Tibial artery (tissue), 4 donors: Measurements from ENCODE around the gene CXCL9.

Source experiments
- DNase-seq, 2 donors: peaks; one replicate each; pipeline ENCODE4 v3.0.0-alpha.2; 2019
- H3K27ac ChIP-seq, 2 donors: fragments of 200-600 bp; sonication (generic) in 1 of 2; 1 replicate in 1 of 2; 2 replicates in 1 of 2; pipeline ENCODE4 v1.5.1; 2018 to 2019; ENCODE audit warnings: mild to moderate bottlenecking in 1 of 2
- H3K27me3 ChIP-seq, 2 donors: fragments of 200-600 bp; sonication (generic) in 1 of 2; one replicate each; pipeline versions ENCODE4 v1.5.1 to v1.6.0; 2016 to 2019
- H3K36me3 ChIP-seq, 3 donors: fragments of 200-600 bp; sonication (generic) in 2 of 3; one replicate each; pipeline ENCODE4 v1.5.1; 2016 to 2019; ENCODE audit warnings: mild to moderate bottlenecking in 2 of 3
- H3K4me1 ChIP-seq, 4 donors: fragments of 200-600 bp; sonication (generic) in 2 of 4; 1 replicate in 3 of 4; 2 replicates in 1 of 4; pipeline ENCODE4 v1.5.1; 2016 to 2019
- H3K4me3 ChIP-seq, 2 donors: fragments of 200-600 bp; sonication (generic) in 1 of 2; 1 replicate in 1 of 2; 2 replicates in 1 of 2; pipeline ENCODE4 v1.5.1; 2018 to 2019; ENCODE audit warnings: mild to moderate bottlenecking in 2 of 2
- H3K9me3 ChIP-seq, 3 donors: fragments of 200-600 bp; sonication (generic) in 1 of 3; one replicate each; pipeline ENCODE4 v1.5.1; 2016 to 2019
- intact Hi-C: fragments of 100-400 bp; cut with DNase I; formaldehyde crosslinking; loops from one replicate; pipeline ENCODE4 v1.15.0; 2023; ENCODE audit warnings: low total_unique reads
- TF ChIP-seq, protein P1 (sequence below), 2 experiments: fragments of 200-600 bp in 1 of 2; fragments of 450-650 bp in 1 of 2; IDR thresholded peaks; one replicate each; pipeline ENCODE4 v1.5.1; 2017 to 2019; ENCODE audit warnings: antibody characterized with exemption in 2 of 2, mild to moderate bottlenecking in 1 of 2, moderate library complexity in 1 of 2

CXCL9 gene

DNA sequence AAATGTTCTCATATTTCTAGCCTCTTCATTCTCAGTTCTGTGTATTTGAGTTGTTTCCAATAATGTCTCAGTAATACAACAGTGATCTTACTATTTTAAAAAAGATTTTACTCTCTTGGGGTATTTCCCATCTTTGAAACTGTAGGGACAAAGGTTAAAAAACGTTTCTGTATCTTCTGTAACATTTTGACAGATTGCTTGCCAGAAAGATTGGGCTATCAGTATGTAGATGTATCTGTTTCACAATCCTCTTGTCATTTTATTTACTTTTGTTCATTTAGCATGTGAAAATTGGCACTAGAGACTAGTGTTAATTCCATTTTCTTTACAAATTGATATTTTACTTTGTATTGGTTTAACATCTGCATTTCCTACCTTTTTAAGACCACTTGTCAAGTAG is 6.2 kb upstream of the CXCL9 start:
- H3K4me1 ChIP-seq = peaks cover 0 to 12% (median 0%) of the 10 kb centered on the region in 4 donors
- DNase-seq = no peak
- TF ChIP-seq, protein P1, sequence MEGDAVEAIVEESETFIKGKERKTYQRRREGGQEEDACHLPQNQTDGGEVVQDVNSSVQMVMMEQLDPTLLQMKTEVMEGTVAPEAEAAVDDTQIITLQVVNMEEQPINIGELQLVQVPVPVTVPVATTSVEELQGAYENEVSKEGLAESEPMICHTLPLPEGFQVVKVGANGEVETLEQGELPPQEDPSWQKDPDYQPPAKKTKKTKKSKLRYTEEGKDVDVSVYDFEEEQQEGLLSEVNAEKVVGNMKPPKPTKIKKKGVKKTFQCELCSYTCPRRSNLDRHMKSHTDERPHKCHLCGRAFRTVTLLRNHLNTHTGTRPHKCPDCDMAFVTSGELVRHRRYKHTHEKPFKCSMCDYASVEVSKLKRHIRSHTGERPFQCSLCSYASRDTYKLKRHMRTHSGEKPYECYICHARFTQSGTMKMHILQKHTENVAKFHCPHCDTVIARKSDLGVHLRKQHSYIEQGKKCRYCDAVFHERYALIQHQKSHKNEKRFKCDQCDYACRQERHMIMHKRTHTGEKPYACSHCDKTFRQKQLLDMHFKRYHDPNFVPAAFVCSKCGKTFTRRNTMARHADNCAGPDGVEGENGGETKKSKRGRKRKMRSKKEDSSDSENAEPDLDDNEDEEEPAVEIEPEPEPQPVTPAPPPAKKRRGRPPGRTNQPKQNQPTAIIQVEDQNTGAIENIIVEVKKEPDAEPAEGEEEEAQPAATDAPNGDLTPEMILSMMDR (IDR thresholded peaks at IDR 0.05) = no peak
- H3K4me3 ChIP-seq = no peak overlapping the region
- H3K9me3 ChIP-seq = no peaks in the 10 kb centered on the region
- intact Hi-C loops = no loop called here
- no peaks in the 10 kb centered on the region for H3K36me3 ChIP-seq
- H3K27me3 ChIP-seq = no peaks in the 10 kb centered on the region
- H3K27ac ChIP-seq = no peak overlapping the region

DNA sequence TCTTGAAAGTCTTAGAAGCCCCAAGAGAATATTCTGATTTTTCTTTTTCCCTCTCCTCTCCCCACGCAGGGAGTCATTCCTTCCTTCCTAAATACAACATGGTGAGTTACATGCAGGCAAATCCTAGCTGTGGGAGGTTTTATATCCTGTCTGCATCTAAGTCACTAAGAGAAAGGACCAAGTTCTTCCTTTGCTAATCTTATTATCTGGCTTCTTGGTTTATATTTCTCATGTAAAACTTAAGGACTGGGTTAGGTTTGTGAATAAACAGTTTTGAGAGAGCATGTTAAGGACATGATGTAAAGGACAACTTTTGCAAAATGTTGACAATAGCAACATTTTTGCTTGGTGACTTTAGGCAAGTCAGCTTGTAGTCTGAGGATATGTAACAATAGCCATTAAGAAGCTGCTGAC is 5.1 kb upstream of the CXCL9 start:
- Histone ChIP-seq H3K4me3 (no peak overlapping the region), H3K36me3 (no peaks in the 10 kb centered on the region), H3K9me3 (no peaks in the 10 kb centered on the region), H3K4me1 (peaks cover 0 to 12% (median 0%) of the 10 kb centered on the region in 4 donors), H3K27me3 (no peaks in the 10 kb centered on the region), H3K27ac (peak overlapping the region; percentile 39 to 40)
- DNase-seq = no peak
- TF ChIP-seq, protein P1 (IDR thresholded peaks at IDR 0.05) = no peak
- intact Hi-C loops = no loop called here

DNA sequence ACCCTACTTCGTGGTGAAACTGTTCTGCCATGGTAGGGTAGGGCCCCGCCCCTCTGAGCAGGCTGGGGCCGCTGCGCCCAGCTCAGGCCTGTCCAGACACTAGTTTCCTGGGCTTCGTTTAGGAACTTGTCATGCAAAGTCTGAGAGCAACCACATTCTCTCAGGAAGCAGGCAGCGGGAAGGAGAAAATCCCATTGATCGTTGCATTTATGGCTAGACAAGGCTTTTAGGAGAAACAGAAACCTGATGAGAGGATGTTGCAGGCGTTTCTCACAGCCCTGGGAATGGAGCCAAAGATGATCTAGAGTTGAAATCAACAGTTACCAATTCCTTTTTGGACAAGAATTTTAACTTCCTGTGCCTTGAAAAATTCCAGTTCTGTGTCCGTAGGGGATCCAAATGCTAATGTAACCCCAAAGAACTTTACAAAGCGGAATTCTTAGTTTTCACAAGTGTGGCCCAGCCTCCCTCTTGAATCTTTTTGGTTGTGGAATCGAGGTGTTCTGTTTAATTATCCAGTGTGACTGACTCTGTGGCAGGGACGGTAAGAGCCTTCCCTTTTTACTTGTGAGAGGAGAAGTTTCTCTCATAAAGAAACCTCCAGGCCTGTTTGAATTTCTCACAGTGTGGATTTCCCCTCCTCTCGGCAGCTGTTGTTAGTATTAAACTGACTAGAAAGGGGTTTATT is 4.5 kb upstream of the CXCL9 start:
- Histone ChIP-seq H3K4me1 (peaks cover 0 to 12% (median 0%) of the 10 kb centered on the region in 4 donors), H3K27ac (peak overlapping the region; percentile 39 to 40), H3K27me3 (no peaks in the 10 kb centered on the region), H3K36me3 (no peaks in the 10 kb centered on the region), H3K4me3 (peak overlapping the region in 1 of 2 donors; percentile 23), H3K9me3 (no peaks in the 10 kb centered on the region)
- no peak for DNase-seq
- intact Hi-C loops = no loop called here
- TF ChIP-seq, protein P1 (IDR thresholded peaks at IDR 0.05) = no peak

DNA sequence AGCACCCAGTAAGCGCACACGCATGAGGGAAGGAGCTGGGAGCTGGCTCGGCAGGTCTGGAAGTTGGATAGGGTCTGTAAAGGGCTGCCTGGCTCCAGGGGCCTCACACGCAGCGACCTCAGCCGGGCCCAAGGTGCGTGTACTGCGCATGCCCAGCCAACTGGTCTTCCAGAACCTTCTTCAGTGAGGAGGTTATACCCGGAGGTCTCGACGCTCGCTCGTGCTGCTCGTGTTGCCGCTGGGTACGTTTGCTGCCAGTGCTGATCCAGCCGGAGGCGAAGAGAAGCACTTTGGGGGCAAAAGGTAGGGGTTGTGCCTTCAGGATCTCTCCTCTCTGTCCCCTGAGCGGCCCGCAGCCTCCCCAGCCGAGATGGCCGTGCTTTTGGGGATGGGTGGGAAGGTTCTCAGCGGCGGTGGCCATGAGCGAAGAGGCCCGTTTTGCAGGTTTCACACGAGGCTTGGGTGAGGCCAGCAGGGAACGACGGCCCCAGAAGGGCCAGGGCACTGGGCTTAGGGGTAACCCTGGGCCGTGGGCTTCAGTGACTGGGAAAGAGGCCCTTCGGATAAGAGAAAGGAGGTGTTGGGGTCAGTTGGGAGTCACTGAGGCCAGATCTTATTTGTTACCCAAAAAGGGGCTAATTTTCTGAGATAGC is 3.8 kb upstream of the CXCL9 start:
- Histone ChIP-seq H3K27me3 (no peaks in the 10 kb centered on the region), H3K4me1 (peaks cover 0 to 12% (median 0%) of the 10 kb centered on the region in 4 donors), H3K36me3 (no peaks in the 10 kb centered on the region), H3K27ac (peak overlapping the region in 1 of 2 donors; percentile 39), H3K9me3 (no peaks in the 10 kb centered on the region), H3K4me3 (no peak overlapping the region)
- TF ChIP-seq, protein P1 (IDR thresholded peaks at IDR 0.05) = no peak
- intact Hi-C loops = no loop called here
- DNase-seq = no peak

DNA sequence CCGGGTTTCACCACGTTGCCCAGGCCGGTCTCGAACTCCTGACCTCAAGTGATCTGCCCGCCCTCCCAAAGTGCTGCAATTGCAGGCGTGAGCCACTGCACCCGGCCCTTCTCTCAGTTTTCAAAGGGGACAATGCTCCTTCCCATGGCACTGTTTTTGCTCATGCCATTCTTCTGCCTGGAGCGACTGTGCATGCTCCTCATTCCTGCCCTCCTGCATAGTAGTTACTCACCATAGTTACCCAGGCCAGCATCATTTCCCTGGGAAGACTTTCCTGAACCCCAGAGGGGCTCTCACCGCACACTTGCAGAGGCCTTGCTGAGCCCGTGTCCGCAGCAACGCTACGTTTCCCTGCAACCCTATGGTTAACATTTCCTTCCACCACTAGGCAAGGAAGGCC is 3.3 kb upstream of the CXCL9 start:
- Histone ChIP-seq H3K36me3 (no peaks in the 10 kb centered on the region), H3K27ac (no peak overlapping the region), H3K27me3 (no peaks in the 10 kb centered on the region), H3K4me1 (peaks cover 0 to 12% (median 0%) of the 10 kb centered on the region in 4 donors), H3K9me3 (no peaks in the 10 kb centered on the region), H3K4me3 (no peak overlapping the region)
- intact Hi-C loops = no loop called here
- no peak for DNase-seq
- TF ChIP-seq, protein P1 (IDR thresholded peaks at IDR 0.05) = no peak
